Measurements from ENCODE around the gene POLE. TPM values are rescaled to one million over a fixed set of nuclear protein-coding genes. Genes with fewer than 3 reads are reported as not detected.
A peak's percentile ranks its signal among the peaks of the same experiment; 100 is the strongest.

The POLE gene
- total RNA-seq, 8 experiments from 2014 or later: 4.6 to 80.2 (median 12.4) TPM

- H3K27ac ChIP-seq: no peak overlapping the region
- no CpG with 5 or more reads among the region's 18 CpGs for WGBS, 10 experiments
- peak in 1 of 8 experiments; percentile 3 for ATAC-seq (replicated peaks in 6 of 8)
- in situ Hi-C loops (cut with MboI; ENCODE audit: low pct_unique_long_range_greater_than_20kb in 2 of 9, low sequenced_read_pairs in 9 of 9, unreplicated experiment in 9 of 9): no loop called here
- peaks cover 0 to 7% of the 10 kb centered on the region in 2 donors for H3K4me1 ChIP-seq (replicated peaks in 1 of 2)
- H3K4me3 ChIP-seq: no peak overlapping the region
Measured at GRCh38 chr12:132586929-132587328, 100.2 kb downstream of the POLE start.

GRCh38 chr12:132585177-132585576 lies 102.0 kb downstream of the POLE start:
- WGBS, 10 experiments: no CpG with 5 or more reads among the region's 24 CpGs
- H3K27ac ChIP-seq: no peak overlapping the region
- H3K4me3 ChIP-seq: no peak overlapping the region
- in situ Hi-C loops (cut with MboI; ENCODE audit: low pct_unique_long_range_greater_than_20kb in 2 of 9, low sequenced_read_pairs in 9 of 9, unreplicated experiment in 9 of 9): no loop called here
- ATAC-seq (replicated peaks in 6 of 8): no peak
- H3K4me1 ChIP-seq (replicated peaks in 1 of 2): peaks cover 0 to 13% of the 10 kb centered on the region in 2 donors

- in situ Hi-C loops (cut with MboI; ENCODE audit: low pct_unique_long_range_greater_than_20kb in 2 of 9, low sequenced_read_pairs in 9 of 9, unreplicated experiment in 9 of 9): no loop called here
- WGBS, 10 experiments: 42 to 100% (median 47%) methylated on average over 2 to 8 of the region's 14 CpGs; no CpG with 5 or more reads in 5 of the 10 experiments
- H3K27ac ChIP-seq: no peak overlapping the region
- peaks cover 0 to 13% of the 10 kb centered on the region in 2 donors for H3K4me1 ChIP-seq (replicated peaks in 1 of 2)
- H3K4me3 ChIP-seq: no peak overlapping the region
- no peak for ATAC-seq (replicated peaks in 6 of 8)
Measured at GRCh38 chr12:132584429-132584828, 102.7 kb downstream of the POLE start.

- peak in 6 of 8 experiments; percentile 3 to 42 (median 14) for ATAC-seq (replicated peaks in 6 of 8)
- Histone ChIP-seq H3K4me1 (replicated peaks in 1 of 2) (peaks cover 0 to 13% of the 10 kb centered on the region in 2 donors), H3K4me3 (peak overlapping the region in 2 of 5 donors; percentile 3 to 23), H3K27ac (no peak overlapping the region)
- 14 to 100% (median 63%) methylated on average over 1 to 18 of the region's 29 CpGs; no CpG with 5 or more reads in 2 of the 10 experiments for WGBS, 10 experiments
- in situ Hi-C loops (cut with MboI; ENCODE audit: low pct_unique_long_range_greater_than_20kb in 2 of 9, low sequenced_read_pairs in 9 of 9, unreplicated experiment in 9 of 9): no loop called here
Measured at GRCh38 chr12:132583736-132584135, 103.4 kb downstream of the POLE start.

- ATAC-seq (replicated peaks in 6 of 8): peak in 5 of 8 experiments; percentile 21 to 70 (median 62)
- no CpG with 5 or more reads among the region's 50 CpGs for WGBS, 10 experiments
- in situ Hi-C loops (cut with MboI; ENCODE audit: low pct_unique_long_range_greater_than_20kb in 2 of 9, low sequenced_read_pairs in 9 of 9, unreplicated experiment in 9 of 9): no loop called here
Measured at GRCh38 chr12:132583411-132583710, 103.8 kb downstream of the POLE start.

GRCh38 chr12:132582582-132583410 lies 104.3 kb downstream of the POLE start:
- H3K27ac ChIP-seq: no peak overlapping the region
- peak in 4 of 8 experiments; percentile 7 to 29 (median 22) for ATAC-seq (replicated peaks in 6 of 8)
- in situ Hi-C loops (cut with MboI; ENCODE audit: low pct_unique_long_range_greater_than_20kb in 2 of 9, low sequenced_read_pairs in 9 of 9, unreplicated experiment in 9 of 9): no loop called here
- H3K4me3 ChIP-seq: peak overlapping the region in 2 of 5 donors; percentile 3 to 23
- H3K4me1 ChIP-seq (replicated peaks in 1 of 2): peaks cover 0 to 13% of the 10 kb centered on the region in 2 donors
- WGBS, 10 experiments: 24% methylated on average over 15 of the region's 89 CpGs; no CpG with 5 or more reads in 9 of the 10 experiments

More at GRCh38 chr12:132583411-132583710, 103.8 kb downstream of the POLE start:
- peaks cover 0 to 13% of the 10 kb centered on the region in 2 donors for H3K4me1 ChIP-seq (replicated peaks in 1 of 2)
- no peak overlapping the region for H3K27ac ChIP-seq
- H3K4me3 ChIP-seq: peak overlapping the region in 2 of 5 donors; percentile 3 to 23

- peaks cover 0 to 13% of the 10 kb centered on the region in 2 donors for H3K4me1 ChIP-seq (replicated peaks in 1 of 2)
- H3K4me3 ChIP-seq: no peak overlapping the region
- 0% methylated on average over 1 of the region's 24 CpGs; no CpG with 5 or more reads in 9 of the 10 experiments for WGBS, 10 experiments
- in situ Hi-C loops (cut with MboI; ENCODE audit: low pct_unique_long_range_greater_than_20kb in 2 of 9, low sequenced_read_pairs in 9 of 9, unreplicated experiment in 9 of 9): no loop called here
- H3K27ac ChIP-seq: no peak overlapping the region
- peak in 6 of 8 experiments; percentile 36 to 70 (median 60) for ATAC-seq (replicated peaks in 6 of 8)
Measured at GRCh38 chr12:132582058-132582420, 105.1 kb downstream of the POLE start.

GRCh38 chr12:132581348-132582057 lies 105.6 kb downstream of the POLE start:
- Histone ChIP-seq H3K27ac (no peak overlapping the region), H3K4me1 (replicated peaks in 1 of 2) (peaks cover 0 to 13% of the 10 kb centered on the region in 2 donors), H3K4me3 (no peak overlapping the region)
- in situ Hi-C loops (cut with MboI; ENCODE audit: low pct_unique_long_range_greater_than_20kb in 2 of 9, low sequenced_read_pairs in 9 of 9, unreplicated experiment in 9 of 9): no loop called here
- peak in 2 of 8 experiments; percentile 4 to 6 for ATAC-seq (replicated peaks in 6 of 8)
- 88 to 100% (median 100%) methylated on average over 3 to 4 of the region's 17 CpGs; no CpG with 5 or more reads in 7 of the 10 experiments for WGBS, 10 experiments

- H3K4me1 ChIP-seq (replicated peaks in 1 of 2): peaks cover 0 to 13% of the 10 kb centered on the region in 2 donors
- WGBS, 10 experiments: 80 to 100% (median 93%) methylated on average over 1 to 5 of the region's 12 CpGs; no CpG with 5 or more reads in 5 of the 10 experiments
- no peak overlapping the region for H3K27ac ChIP-seq
- ATAC-seq (replicated peaks in 6 of 8): no peak
- in situ Hi-C loops (cut with MboI; ENCODE audit: low pct_unique_long_range_greater_than_20kb in 2 of 9, low sequenced_read_pairs in 9 of 9, unreplicated experiment in 9 of 9): no loop called here
- H3K4me3 ChIP-seq: no peak overlapping the region
Measured at GRCh38 chr12:132580701-132581292, 106.3 kb downstream of the POLE start.

- no peak for ATAC-seq (replicated peaks in 6 of 8)
- H3K4me3 ChIP-seq: no peak overlapping the region
- H3K27ac ChIP-seq: no peak overlapping the region
- WGBS, 10 experiments: 70 to 100% (median 86%) methylated on average over 1 to 12 of the region's 12 CpGs; no CpG with 5 or more reads in 1 of the 10 experiments
- in situ Hi-C loops (cut with MboI; ENCODE audit: low pct_unique_long_range_greater_than_20kb in 2 of 9, low sequenced_read_pairs in 9 of 9, unreplicated experiment in 9 of 9): no loop called here
- H3K4me1 ChIP-seq (replicated peaks in 1 of 2): peaks cover 0 to 13% of the 10 kb centered on the region in 2 donors
Measured at GRCh38 chr12:132579744-132580143, 107.4 kb downstream of the POLE start.

- H3K27ac ChIP-seq: no peak overlapping the region
- H3K4me1 ChIP-seq (replicated peaks in 1 of 2): peaks cover 0 to 13% of the 10 kb centered on the region in 2 donors
- in situ Hi-C loops (cut with MboI; ENCODE audit: low pct_unique_long_range_greater_than_20kb in 2 of 9, low sequenced_read_pairs in 9 of 9, unreplicated experiment in 9 of 9): no loop called here
- no peak for ATAC-seq (replicated peaks in 6 of 8)
- WGBS, 10 experiments: 67% methylated on average over 3 of the region's 11 CpGs; no CpG with 5 or more reads in 9 of the 10 experiments
- no peak overlapping the region for H3K4me3 ChIP-seq
Measured at GRCh38 chr12:132578826-132579225, 108.3 kb downstream of the POLE start.

GRCh38 chr12:132578118-132578517 lies 109.0 kb downstream of the POLE start:
- in situ Hi-C loops (cut with MboI; ENCODE audit: low pct_unique_long_range_greater_than_20kb in 2 of 9, low sequenced_read_pairs in 9 of 9, unreplicated experiment in 9 of 9): no loop called here
- Histone ChIP-seq H3K27ac (no peak overlapping the region), H3K4me3 (no peak overlapping the region), H3K4me1 (replicated peaks in 1 of 2) (peaks cover 0 to 13% of the 10 kb centered on the region in 2 donors)
- no peak for ATAC-seq (replicated peaks in 6 of 8)
- WGBS, 10 experiments: 100% methylated on average over 1 of the region's 11 CpGs; no CpG with 5 or more reads in 9 of the 10 experiments

Data from motor neuron (in vitro differentiated cells).